ENCODE measurements around the gene ATP13A2. TPM values are rescaled to one million over a fixed set of nuclear protein-coding genes. Genes with fewer than 3 reads are reported as not detected.

Gene ATP13A2
- total RNA-seq, 1 donor from 2014 or later = 47.6 TPM

Other genes starting within 250 kb of the ATP13A2 start
- gene RNU1-2, start 115.9 kb downstream of the ATP13A2 start, total RNA-seq = 2,033 and 2,369 TPM in 2 replicates
- 25.7 and 28.6 TPM in 2 replicates for gene CROCC, start 90.0 kb downstream of the ATP13A2 start, total RNA-seq
- gene MFAP2, start 31.3 kb downstream of the ATP13A2 start, total RNA-seq = 0.32 TPM in 1 of 2 replicates, not detected in the other
- gene SDHB, start 42.1 kb upstream of the ATP13A2 start, total RNA-seq = 117 and 124 TPM in 2 replicates
- gene PADI2, start 107.5 kb upstream of the ATP13A2 start, total RNA-seq = 0.11 and 0.14 TPM in 2 replicates
- not detected in 2 replicates for gene PADI1, start 193.2 kb upstream of the ATP13A2 start, total RNA-seq
- gene PADI3, start 237.2 kb upstream of the ATP13A2 start, total RNA-seq = not detected in 2 replicates